WTC11 (cell line): Measurements from ENCODE around the gene RAPGEF5. TPM values are rescaled to one million over a fixed set of nuclear protein-coding genes. Genes with fewer than 3 reads are reported as not detected.

Source experiments
- ATAC-seq: fragments of 200-7000 bp; cut with Tn5 transposase; 2 replicates; pipeline ENCODE4 v1.10.0; 2021; ENCODE audit warnings: mild to moderate bottlenecking, moderate library complexity
- CTCF ChIA-PET: fragments of 300-600 bp; sonication (Branson Sonifier 250); formaldehyde crosslinking; loops from one replicate; lab custom pipeline; 2021; ENCODE audit warnings: antibody characterized with exemption; lab: Charles Lee
- POLR2A ChIA-PET: fragments of 350-600 bp; sonication (Branson Sonifier 250); formaldehyde crosslinking; loops from one replicate; lab custom pipeline; 2021; ENCODE audit warnings: antibody characterized with exemption; lab: Charles Lee
- DNase-seq: peaks from one replicate; pipeline ENCODE4 v3.0.0; 2021; ENCODE audit warnings: low spot score
- H3K27ac Mint-ChIP-seq: 2 replicates; pipeline ENCODE4 v1.8.0; 2021; ENCODE audit warnings: mixed read lengths
- H3K27me3 Mint-ChIP-seq: 2 replicates; pipeline ENCODE4 v1.8.0; 2021; ENCODE audit warnings: low read depth, mild to moderate bottlenecking, moderate library complexity, mixed read lengths
- H3K36me3 Mint-ChIP-seq: 2 replicates; pipeline ENCODE4 v1.8.0; 2021; ENCODE audit warnings: mixed read lengths
- H3K4me1 Mint-ChIP-seq: 2 replicates; pipeline ENCODE4 v1.8.0; 2022; ENCODE audit warnings: mixed read lengths
- H3K4me3 Mint-ChIP-seq: 2 replicates; pipeline ENCODE4 v1.8.0; 2021; ENCODE audit warnings: mild to moderate bottlenecking, moderate library complexity, mixed read lengths
- H3K9me3 Mint-ChIP-seq: 2 replicates; pipeline ENCODE4 v1.8.0; 2021; ENCODE audit warnings: mixed read lengths
- CDX4 ChIP-seq: fragments of 250-450 bp; sonication (Bioruptor Pico); IDR thresholded peaks from 2 replicates; pipeline ENCODE4 v1.9.0; 2021; ENCODE audit warnings: moderate library complexity, mild to moderate bottlenecking, inconsistent platforms, borderline replicate concordance
- E2F1 ChIP-seq: sonication (generic); formaldehyde crosslinking; IDR thresholded peaks from 2 replicates; pipeline ENCODE4 v1.8.0; 2022; ENCODE audit warnings: mild to moderate bottlenecking, missing genetic modification reagents
- E2F5 ChIP-seq: sonication (generic); formaldehyde crosslinking; IDR thresholded peaks from 2 replicates; pipeline ENCODE4 v1.8.1; 2022; ENCODE audit warnings: mild to moderate bottlenecking, moderate library complexity, missing genetic modification reagents
- ERG ChIP-seq: fragments of 250-450 bp; sonication (Bioruptor Pico); IDR thresholded peaks from 2 replicates; pipeline ENCODE4 v1.8.0; 2021; ENCODE audit warnings: mild to moderate bottlenecking
- FOXJ3 ChIP-seq: sonication (generic); formaldehyde crosslinking; IDR thresholded peaks from 2 replicates; pipeline ENCODE4 v1.9.0; 2021; ENCODE audit warnings: missing genetic modification reagents, mild to moderate bottlenecking, borderline replicate concordance
- FOXK1 ChIP-seq: sonication (generic); formaldehyde crosslinking; IDR thresholded peaks from 2 replicates; pipeline ENCODE4 v1.8.0; 2022; ENCODE audit warnings: mild to moderate bottlenecking, moderate library complexity, missing genetic modification reagents
- GRHL2 ChIP-seq: fragments of 250-450 bp; sonication (Bioruptor Pico); IDR thresholded peaks from 2 replicates; pipeline ENCODE4 v1.8.0; 2022; ENCODE audit warnings: mild to moderate bottlenecking, moderate library complexity; ENCODE audit not compliant: insufficient replicate concordance, severe bottlenecking
- MXD4 ChIP-seq: fragments of 250-450 bp; sonication (Bioruptor Pico); IDR thresholded peaks from 2 replicates; pipeline ENCODE4 v1.8.0; 2021; ENCODE audit warnings: mild to moderate bottlenecking, moderate library complexity, borderline replicate concordance
- NR3C1 ChIP-seq: sonication (generic); formaldehyde crosslinking; conservative IDR thresholded peaks from 2 replicates; pipeline ENCODE4 v1.8.1; 2023; ENCODE audit warnings: low read depth, mild to moderate bottlenecking, missing genetic modification reagents
- STAT6 ChIP-seq: sonication (generic); formaldehyde crosslinking; conservative IDR thresholded peaks from 2 replicates; pipeline ENCODE4 v1.8.1; 2023; ENCODE audit warnings: mild to moderate bottlenecking, low read depth, missing genetic modification reagents, moderate library complexity
- USF1 ChIP-seq: sonication (generic); formaldehyde crosslinking; IDR thresholded peaks from 2 replicates; pipeline ENCODE4 v1.8.0; 2022; ENCODE audit warnings: mild to moderate bottlenecking, missing genetic modification reagents
- ZBTB21 ChIP-seq: sonication (generic); formaldehyde crosslinking; IDR thresholded peaks from 2 replicates; pipeline ENCODE4 v1.8.1; 2023; ENCODE audit warnings: mild to moderate bottlenecking, missing genetic modification reagents, borderline replicate concordance
- ZNF121 ChIP-seq: sonication (generic); formaldehyde crosslinking; IDR thresholded peaks from 2 replicates; pipeline ENCODE4 v1.8.0; 2023; ENCODE audit warnings: missing genetic modification reagents
- ZNF138 ChIP-seq: sonication (generic); formaldehyde crosslinking; conservative IDR thresholded peaks from 2 replicates; pipeline ENCODE4 v1.8.1; 2022; ENCODE audit warnings: mild to moderate bottlenecking, moderate library complexity, missing genetic modification reagents
- ZNF281 ChIP-seq: sonication (generic); formaldehyde crosslinking; IDR thresholded peaks from 2 replicates; pipeline ENCODE4 v1.8.0; 2023; ENCODE audit warnings: mild to moderate bottlenecking, missing genetic modification reagents
- ZNF423 ChIP-seq: fragments of 250-450 bp; sonication (Bioruptor Pico); IDR thresholded peaks from 2 replicates; pipeline ENCODE4 v2.1.2; 2022; ENCODE audit warnings: mild to moderate bottlenecking, moderate library complexity
- ZSCAN18 ChIP-seq: fragments of 250-450 bp; sonication (Bioruptor Pico); IDR thresholded peaks from 2 replicates; pipeline ENCODE4 v2.1.2; 2022; ENCODE audit warnings: mild to moderate bottlenecking, moderate library complexity
- total RNA-seq: library from RNA; stranded (reverse); gene quantifications from 3 replicates; pipeline ENCODE4 v1.2.3, GENCODE V29; 2021

RAPGEF5 gene
- total RNA-seq, 1 experiment from 2014 or later: 12.3 TPM

GRCh38 chr7:22129166-22129565, 227.8 kb downstream of the RAPGEF5 start (continued):
- TF ChIP-seq STAT6 (CRISPR knock-in tag): no peak
- no peak for TF ChIP-seq GRHL2 (CRISPR knock-in tag)

- no peak overlapping the region for H3K4me3 Mint-ChIP-seq
- peaks cover 15% of the 10 kb centered on the region for H3K4me1 Mint-ChIP-seq
- no peaks in the 10 kb centered on the region for H3K9me3 Mint-ChIP-seq
- CTCF ChIA-PET: interaction anchor here (0.5 to 1.3 kb wide), 4 partner anchors 12 to 324 kb away, joined by 3 to 6 read pairs (median 4); no protein-coding TSS in a partner anchor
- DNase-seq: no peak
- no peak for ATAC-seq
- no peak for TF ChIP-seq ZSCAN18
- no peak for TF ChIP-seq ZNF121 (CRISPR knock-in tag)
- no peak for TF ChIP-seq ERG (CRISPR knock-in tag)
- no peak for TF ChIP-seq ZBTB21 (CRISPR knock-in tag)
- TF ChIP-seq CDX4 (CRISPR knock-in tag): no peak
- no peak for TF ChIP-seq ZNF281 (CRISPR knock-in tag)
- POLR2A ChIA-PET: no interaction called here
- no peak overlapping the region for H3K27ac Mint-ChIP-seq
- no peaks in the 10 kb centered on the region for H3K36me3 Mint-ChIP-seq
- H3K27me3 Mint-ChIP-seq: no peaks in the 10 kb centered on the region
These were observed 228.4 kb downstream of the RAPGEF5 start for GRCh38 chr7:22128528-22128920.

GRCh38 chr7:22127835-22128527, 229.0 kb downstream of the RAPGEF5 start:
- TF ChIP-seq FOXJ3: no peak
- no peak for TF ChIP-seq NR3C1
- TF ChIP-seq E2F5 (CRISPR knock-in tag): no peak
- no peak for TF ChIP-seq ZSCAN18
- no peak for TF ChIP-seq USF1 (CRISPR knock-in tag)
- TF ChIP-seq ZNF423 (CRISPR knock-in tag): no peak
- no peak for TF ChIP-seq E2F1 (CRISPR knock-in tag)
- no peak for TF ChIP-seq ZNF138
- TF ChIP-seq MXD4: no peak
- TF ChIP-seq FOXK1 (CRISPR knock-in tag): no peak
- CTCF ChIA-PET: interaction anchor here (0.5 to 1.3 kb wide), 3 partner anchors 13 to 325 kb away, joined by 3 to 6 read pairs (median 3); no protein-coding TSS in a partner anchor
- H3K4me1 Mint-ChIP-seq: peaks cover 20% of the 10 kb centered on the region

More at GRCh38 chr7:22127835-22128527, 229.0 kb downstream of the RAPGEF5 start:
- H3K27ac Mint-ChIP-seq: no peak overlapping the region
- H3K36me3 Mint-ChIP-seq: no peaks in the 10 kb centered on the region
- no peak overlapping the region for H3K4me3 Mint-ChIP-seq
- no peaks in the 10 kb centered on the region for H3K27me3 Mint-ChIP-seq
- no peaks in the 10 kb centered on the region for H3K9me3 Mint-ChIP-seq
- DNase-seq (no peak), ATAC-seq (no peak)
- POLR2A ChIA-PET: no interaction called here
